ENCODE results near the gene APEX2.
"Not testable (repeated sequence)": the region's sequence is repeated elsewhere in the genome, so short reads cannot be mapped to it uniquely, and the experiment has no call there.

APEX2 gene, protein sequence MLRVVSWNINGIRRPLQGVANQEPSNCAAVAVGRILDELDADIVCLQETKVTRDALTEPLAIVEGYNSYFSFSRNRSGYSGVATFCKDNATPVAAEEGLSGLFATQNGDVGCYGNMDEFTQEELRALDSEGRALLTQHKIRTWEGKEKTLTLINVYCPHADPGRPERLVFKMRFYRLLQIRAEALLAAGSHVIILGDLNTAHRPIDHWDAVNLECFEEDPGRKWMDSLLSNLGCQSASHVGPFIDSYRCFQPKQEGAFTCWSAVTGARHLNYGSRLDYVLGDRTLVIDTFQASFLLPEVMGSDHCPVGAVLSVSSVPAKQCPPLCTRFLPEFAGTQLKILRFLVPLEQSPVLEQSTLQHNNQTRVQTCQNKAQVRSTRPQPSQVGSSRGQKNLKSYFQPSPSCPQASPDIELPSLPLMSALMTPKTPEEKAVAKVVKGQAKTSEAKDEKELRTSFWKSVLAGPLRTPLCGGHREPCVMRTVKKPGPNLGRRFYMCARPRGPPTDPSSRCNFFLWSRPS

DNA sequence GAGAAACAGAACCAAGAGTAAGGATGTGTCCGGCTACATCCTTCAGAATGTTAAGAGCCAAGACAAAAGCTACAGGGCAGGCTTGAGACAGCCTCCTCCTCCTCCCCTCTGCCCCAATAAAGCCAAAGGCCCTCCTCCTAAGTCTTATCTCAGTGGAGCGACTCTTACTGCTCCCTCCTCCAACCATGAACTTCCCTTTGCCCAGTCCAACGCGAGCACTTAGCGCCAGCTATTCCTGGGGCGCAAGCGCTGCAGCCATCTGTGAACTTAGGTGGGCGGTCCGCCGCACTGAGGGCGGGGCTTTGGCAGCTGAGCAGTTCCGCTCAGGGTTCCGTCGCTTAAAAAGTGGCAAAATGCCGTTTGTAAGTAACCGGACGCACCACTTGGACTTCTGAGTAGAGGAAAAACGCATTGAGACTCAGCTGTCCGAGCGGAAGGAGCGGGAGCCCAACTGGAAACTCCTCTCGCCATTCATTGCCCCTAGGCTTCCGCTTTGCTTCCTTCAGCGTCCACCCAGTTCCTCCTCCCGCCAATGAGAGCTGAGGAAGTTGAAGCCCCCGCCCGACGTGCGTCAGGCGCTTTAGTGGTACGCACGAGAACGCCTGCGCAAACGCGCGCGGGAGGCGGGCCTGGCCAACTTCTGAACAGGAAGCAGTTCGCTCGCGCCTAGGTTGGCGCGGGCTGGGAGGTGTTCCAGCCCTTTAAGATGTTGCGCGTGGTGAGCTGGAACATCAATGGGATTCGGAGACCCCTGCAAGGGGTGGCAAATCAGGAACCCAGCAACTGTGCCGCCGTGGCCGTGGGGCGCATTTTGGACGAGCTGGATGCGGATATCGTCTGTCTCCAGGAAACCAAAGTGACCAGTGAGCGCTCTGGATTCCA, at the start of gene APEX2:
Gene APEX2 (plus strand): TSS at position 647 of the 882 bp plus-strand sequence. CDS start 60 bp downstream, at position 707.
- peak; percentile 91 for DNase-seq

DNA sequence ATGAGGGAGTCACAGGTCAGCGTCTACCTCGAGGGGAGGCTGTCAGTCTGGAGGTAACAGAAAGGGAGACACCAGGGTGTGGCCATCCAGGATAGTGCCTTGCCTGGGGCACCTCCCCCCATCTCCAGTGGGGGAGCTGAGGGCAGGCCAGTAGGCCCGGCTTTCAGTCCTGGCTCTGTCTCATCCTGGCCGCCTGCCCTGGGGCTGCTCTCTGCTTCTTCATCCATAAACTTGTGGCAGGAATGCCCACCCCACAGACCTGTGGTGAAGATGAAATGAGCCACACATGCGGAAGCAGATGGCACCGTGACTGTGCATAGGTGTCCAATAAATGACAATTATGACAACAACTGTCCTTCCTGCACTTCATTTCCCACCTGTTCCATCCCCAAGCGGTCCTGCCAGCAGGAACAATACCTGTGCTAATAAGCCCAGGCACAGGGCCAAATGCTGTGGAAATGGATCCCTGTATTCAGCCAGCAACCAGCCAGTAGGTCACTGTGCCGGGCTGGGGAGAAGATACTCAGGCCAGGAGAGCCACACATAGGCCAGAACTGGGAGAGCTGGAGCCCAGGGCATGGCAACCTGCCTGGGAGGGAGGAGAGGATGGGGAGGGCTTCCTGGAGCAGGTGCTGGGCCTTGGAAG, 49.3 kb upstream of the APEX2 start:
- DNase-seq: no peak

DNA sequence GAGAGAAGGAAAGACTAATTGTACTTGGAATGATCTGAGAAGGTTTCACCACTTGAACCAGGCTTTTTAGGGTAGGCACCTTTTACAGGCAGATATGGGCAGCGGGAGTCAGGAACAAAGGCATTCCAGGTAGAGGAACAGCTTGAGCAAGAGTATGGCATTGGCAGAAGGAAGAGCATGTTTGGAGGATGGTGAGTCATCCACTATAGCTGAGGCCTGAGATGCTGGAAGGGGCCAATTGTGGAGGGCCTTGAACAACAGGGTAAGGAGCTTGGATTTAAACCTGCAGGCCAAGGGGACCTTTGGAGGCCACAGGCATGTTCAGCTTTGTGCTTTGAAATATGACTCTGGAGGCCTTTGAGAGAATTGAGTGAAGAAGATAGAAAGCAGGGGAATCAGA, 38.4 kb upstream of the APEX2 start:
- no peak for DNase-seq

DNA sequence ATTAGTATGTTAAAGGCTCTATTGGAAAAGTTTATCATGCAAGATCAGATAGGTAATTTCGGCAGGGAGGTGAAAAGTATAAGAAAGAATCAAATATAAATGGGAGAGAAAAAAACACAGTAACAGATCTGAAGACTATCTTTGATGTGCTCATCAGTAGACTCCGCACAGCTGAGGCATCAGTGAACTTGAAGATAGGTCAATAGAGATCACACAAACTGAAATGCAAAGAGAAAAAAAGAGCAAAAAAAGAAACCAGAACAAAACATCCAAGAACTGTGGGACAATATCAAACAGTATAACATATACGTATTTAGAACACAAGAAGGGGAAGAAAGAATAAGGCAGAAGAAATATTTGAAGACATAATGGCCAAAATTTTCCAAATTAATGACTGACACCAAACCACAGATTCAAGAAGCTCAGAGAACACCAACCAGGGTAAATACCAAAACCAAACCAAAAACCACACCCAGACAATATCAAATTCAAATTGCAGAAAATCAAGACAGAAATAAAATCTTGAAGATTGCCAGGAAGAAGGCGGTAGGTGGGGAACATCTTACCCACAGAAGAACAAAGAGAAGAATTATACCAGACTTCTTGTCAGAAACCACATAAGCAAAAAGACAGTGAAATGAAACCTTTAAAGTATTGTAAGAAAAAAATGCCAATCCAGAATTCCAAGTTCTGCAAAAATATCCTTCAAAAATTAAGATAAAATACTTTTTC, 35.2 kb upstream of the APEX2 start:
- no peak for DNase-seq

DNA sequence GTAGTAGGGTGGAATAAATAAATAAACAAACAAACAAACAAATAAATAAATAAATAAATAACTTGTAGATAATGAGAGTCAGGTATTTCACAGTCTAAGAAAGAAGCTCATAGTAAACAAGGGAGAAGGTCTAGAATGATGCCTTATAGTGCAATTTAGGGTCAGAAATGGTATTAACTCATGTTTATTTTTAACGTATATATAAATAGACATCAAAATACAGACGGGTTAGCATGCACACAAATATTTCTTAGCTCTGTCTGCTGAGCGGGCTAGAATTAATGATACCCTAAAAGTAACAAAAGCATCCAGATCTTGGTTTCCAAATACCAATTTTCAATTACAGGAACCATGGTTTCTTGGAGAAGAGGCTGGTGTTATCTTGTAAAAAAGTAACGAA, 22.8 kb upstream of the APEX2 start:
- no peak for DNase-seq

DNA sequence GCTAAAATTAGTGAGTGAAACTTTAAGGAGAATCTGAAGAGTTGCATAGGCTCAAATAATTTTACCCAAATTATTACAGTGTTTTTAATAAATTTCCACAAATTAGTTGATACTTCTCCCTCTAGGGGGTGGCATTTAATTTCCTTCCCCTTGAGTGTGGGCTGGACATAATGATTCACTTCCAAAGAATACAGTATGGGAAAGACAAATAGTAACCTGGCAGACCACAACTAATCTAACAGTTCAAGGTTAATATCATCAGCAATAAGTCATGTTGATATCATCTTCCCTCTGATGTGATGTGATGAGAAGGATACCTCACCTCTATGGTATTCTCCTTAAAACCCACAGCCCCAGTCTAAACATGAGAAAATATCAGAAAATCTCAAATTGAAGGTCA, 21.7 kb upstream of the APEX2 start:
- DNase-seq: no peak

DNA sequence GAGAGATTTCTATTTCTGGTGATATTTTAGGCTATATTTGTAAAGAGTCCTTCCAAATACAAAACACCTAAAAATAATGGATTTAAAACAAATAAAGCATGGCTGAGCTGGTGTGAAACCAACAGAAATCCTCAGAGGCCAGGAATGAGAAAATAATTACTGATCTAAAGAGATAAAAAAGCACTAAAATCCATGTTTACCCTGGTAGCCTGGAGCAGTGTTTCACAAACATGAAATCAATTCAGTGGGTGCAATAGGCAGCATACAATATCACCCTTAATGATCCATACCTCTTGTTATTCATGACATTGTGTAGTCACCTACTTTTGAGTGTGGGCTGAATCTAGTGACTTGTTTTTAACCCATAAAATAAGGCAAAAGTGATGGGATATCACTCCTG, 20.7 kb upstream of the APEX2 start:
- DNase-seq: no peak

DNA sequence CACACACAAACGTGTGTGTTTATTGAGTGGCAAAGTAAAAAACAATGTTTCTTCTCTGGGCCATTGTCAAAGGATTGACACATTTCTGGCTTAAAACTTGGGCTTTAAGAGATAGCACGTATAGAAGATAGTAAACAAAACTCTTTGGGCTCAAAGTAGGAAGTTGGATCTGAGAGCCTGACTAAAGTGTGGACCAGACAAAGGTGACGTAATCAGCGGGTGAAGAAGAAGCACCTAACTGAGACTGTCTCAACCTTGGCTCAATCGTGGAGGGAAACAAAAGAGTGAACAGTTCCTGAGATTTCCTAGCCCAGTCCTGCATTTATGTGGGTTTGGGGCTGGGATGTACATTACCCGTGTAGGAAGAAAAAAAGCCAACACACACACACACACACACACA, 19.8 kb upstream of the APEX2 start:
- no peak for DNase-seq

DNA sequence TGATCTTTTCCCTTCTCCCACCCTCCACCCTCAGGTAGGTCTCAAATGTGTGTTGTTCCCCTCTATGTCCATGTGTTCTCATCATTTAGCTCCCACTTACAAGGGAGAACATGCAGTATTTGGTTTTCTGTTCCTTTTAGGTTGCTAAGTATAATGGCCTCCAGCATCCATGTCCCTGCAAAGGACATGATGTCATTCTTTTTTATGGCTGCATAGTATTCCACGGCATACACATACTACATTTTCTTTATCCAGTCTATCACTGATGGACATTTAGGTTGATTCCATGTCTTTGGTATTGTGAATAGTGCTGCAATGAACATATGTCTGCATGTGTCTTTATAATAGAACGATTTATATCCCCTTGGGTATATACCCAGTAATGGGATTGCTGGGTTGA, 16.9 kb upstream of the APEX2 start:
- not testable (repeated sequence) for DNase-seq

DNA sequence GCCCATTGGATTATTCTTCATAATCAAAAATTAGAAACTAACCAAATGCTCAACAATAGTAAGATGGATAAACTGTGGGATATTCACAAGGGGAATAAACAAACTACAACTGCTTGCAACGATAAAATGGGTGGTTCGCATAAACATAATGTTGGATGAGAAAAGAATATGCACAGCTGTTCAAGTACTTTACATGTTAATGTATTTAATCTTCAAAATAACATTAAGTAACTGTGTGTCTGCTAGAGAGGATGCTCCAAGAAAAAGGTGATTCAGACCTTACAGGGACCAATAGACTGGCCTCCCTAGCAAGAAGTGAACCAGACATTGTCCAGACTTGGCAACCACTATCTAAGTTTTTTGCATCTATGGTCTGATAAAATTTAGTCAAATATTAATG, 8.5 kb upstream of the APEX2 start:
- no peak for DNase-seq

DNA sequence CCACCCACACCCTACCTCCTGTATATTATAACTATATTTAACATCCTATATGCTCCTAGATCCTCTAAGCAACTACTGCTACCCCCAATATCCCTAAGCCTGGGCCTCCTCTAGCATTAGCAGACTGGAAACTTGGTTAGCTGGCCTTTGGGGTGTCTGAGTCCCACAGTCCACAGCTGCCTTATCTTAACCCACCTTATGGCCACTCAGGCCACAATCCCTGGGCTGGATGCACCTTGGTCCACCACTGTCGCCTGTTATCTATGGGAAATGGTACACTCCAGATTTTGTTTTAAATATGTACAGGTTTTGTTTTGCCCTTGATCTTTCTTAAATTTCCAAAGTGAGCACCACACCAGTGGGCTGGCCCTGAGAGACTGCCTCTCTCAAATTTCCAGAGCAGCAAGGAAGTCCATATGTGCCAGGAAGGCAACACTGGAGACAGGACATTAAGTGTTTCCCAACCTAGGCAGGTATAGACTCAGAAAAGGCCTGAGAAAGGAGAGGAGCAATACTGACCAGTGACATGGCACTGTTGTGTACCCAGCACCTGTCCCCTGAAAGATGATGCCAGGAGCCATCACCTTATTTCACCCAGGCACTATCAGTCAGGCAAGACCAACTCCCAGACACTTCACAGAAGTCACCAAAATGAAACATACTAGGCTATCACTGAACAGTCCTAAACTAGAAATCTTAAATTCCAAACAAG, 7.1 kb upstream of the APEX2 start:
- DNase-seq: no peak

DNA sequence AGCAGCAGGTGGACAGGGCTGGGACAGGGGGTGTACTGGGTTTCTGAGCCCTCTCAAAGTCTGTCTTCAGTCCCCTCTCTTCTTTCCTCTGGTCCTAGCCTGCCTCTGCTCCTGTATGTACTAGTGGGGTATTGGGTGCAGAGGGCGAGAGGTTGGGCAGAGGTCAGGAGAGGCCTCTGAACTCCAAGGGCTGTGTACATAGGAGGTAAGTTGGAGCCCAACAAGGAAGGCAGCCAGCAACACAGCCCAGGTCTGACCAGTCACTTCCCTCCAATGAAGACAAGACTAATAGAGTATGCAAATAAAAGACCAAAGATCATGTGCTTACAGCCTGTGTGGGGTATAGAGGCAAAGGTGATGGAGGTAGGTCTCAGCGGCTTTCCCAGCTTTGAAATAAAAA, 6.1 kb upstream of the APEX2 start, which contains the start of gene PFKFB1:
Gene PFKFB1 (minus strand): TSS at position 90 of the 400 bp plus-strand sequence. CDS start 181 bp downstream, outside the sequence.
- DNase-seq: no peak

DNA sequence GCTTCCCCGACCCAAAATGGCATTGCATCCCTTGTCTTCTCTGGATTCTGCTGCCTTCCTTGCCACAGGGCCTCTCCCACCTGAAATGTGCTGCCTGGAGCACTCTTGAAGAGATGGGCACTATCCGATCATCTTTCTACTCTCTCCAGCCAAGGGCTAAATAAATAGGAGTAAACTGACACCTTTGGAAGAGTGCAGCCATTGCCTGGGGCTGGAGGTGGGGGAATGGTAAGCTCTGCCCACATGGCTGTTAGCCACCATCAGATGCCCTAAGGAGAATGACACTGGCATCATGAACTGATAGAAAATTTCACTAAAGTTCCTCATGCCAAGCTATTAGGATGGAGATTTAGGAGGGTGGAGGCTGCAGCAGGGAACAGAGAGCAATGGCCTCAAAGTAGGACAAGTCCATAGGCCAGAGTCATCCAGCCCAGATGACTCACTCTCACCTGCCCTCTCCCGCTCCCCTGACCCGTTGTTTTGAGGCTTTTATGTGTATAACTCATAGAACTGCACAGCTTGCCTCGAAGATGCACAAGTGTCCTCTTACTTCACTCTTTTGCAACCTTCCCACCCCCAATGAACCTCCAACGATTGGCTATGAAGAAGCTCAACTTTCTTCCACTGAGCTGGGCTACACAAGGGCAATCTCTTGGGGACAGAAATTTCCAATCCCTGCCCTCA, 5.4 kb upstream of the APEX2 start:
- DNase-seq: no peak

DNA sequence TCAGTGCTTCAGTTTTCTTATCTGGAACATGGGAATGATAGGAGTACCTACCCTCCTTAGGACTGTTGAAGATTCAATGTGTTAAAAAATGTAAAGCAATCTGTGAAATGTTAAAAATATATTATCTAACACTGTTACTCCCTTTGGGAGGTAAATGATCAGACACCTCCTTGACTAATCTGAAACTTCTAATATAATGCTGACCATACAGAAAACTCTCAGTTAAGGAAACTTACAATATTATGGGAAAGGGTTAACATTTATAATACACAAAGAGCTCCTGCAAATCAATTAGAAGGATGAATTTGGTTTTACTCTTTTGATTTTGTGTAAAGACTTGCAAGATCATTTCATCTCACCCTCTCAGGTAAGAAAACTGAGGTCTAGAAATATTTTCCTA, 4.5 kb upstream of the APEX2 start:
- DNase-seq: no peak

DNA sequence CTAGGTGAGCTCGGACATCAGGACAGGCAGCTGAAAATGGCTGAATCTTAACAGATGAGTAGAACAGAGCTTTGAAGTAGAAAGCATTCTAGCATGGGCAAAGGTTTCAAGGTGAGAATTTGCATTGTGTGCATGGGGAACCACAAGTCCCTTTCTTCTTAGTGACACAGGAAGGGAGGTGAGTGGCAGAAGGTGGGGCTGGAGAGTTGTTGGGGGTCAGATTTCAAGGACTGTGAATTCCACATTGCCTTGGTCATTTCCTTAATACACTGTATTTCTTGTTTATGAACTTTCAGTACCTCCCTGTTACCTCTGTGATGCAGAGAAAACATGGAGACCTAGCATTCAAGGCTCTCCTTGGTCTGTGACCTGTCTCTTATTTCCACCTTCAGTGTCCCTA, 4.1 kb downstream of the APEX2 start:
- no peak for DNase-seq

DNA sequence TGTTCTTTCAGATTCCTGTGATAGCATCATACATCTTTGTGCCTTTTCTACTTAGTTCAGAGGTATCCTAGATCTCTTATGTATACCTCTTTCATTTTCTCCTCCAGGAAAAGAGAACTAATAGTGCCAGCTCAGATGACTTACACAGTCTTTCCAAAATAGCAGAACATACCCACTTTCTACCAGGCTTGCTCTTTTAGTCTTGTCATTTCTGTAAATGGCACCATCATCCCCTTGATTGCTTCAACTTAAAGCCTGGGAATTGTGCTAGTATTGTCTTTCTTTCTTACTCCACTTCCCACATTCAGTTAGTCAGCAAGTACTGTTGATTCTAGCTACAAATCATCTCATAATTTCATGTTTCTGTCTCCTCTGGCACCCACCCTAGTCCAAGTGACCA, 5.1 kb downstream of the APEX2 start:
- no peak for DNase-seq

DNA sequence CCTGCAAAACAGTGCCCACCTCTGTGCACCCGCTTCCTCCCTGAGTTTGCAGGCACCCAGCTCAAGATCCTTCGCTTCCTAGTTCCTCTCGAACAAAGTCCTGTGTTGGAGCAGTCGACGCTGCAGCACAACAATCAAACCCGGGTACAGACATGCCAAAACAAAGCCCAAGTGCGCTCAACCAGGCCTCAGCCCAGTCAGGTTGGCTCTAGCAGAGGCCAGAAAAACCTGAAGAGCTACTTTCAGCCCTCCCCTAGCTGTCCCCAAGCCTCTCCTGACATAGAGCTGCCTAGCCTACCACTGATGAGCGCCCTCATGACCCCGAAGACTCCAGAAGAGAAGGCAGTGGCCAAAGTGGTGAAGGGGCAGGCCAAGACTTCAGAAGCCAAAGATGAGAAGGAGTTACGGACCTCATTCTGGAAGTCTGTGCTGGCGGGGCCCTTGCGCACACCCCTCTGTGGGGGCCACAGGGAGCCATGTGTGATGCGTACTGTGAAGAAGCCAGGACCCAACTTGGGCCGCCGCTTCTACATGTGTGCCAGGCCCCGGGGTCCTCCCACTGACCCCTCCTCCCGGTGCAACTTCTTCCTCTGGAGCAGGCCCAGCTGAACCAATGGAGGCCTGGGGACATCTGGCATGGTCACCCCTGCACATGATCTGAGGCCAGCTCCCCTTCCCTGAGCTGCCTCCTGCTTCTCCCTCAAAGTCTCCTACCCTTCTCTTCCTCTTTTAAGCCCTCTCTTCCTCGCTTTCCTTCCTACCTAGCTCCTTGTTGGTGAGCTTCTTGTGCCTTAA, 6.9 kb downstream of the APEX2 start:
- DNase-seq: no peak

DNA sequence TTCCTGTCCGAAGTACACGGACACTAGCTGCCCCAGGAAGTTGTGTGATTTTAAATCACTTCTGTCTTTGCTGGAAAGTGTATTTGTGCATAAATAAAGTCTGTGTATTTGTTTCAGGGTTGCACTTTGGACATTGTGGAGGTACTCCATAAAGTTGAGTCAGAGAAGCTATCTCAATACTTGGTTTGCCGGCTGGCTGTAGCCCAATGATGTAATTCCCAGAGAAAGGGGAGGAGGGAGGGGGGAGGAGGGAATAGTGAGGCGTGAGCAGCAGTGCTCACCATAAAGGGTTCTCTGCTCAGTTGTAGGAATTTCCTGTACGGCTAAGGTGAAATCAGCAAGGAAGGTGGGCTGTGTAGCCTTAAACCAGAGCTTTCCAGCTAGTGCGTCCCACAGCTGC, 7.5 kb downstream of the APEX2 start:
- no peak for DNase-seq

DNA sequence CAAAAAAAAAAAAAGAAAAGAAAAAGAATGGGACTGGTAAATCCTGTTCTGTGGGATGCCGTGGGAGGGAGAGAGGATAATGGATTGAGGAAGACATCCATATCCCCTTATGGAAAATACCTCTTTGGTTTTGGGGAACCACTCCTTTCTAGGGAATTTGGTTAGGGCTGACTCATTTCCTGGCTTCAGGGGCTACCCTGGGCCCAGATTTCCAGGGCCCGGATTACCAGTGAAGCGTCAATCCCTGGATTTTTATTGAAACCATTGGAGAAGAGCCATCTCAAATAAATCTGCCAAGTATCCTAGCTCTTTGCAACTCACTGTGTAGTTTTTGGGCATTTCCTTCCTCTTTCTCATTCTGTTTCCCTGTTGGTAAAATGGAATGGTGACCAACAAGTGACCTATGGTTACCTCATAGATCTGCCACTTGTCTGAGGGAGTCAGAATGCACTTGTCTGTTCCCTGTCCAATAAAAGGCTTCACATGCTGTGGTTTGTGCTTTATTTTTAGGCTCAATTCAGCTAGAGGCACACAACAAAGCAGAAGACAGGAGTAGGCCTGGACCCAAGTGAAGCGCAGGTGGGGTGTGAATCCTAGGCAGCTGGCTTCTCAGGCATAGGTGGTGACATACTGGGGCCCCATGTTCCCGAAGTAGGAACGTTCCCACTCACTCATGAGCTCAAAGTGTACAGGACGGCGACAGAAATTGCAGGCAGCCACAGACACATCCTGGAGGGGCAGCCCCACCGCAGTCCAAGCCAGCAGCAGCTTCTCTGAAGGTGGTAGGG, 8.6 kb downstream of the APEX2 start:
- DNase-seq: peak; percentile 12

DNA sequence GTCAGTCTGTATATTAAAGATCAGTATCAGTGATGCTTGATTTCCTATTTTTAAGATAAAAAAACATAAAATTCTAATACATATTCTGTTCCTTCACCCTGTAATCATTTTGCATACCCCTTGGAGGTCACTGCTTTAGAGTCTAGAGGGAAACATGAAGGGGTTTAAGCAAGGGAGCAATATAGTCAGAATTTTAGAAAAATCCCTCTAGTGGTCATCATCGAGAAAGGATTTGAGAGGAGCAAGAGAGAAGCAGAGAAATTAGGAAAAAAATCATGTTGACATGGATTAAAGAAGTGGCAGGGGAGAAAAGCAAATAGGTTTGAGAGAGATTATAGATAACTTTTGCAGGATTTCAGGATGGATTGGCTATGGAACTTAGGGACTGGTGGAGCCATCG, 11.1 kb downstream of the APEX2 start:
- no peak for DNase-seq
